K562 (cell line): ENCODE measurements around the gene MAP1LC3B. TPM values are rescaled to one million over a fixed set of nuclear protein-coding genes. Genes with fewer than 3 reads are reported as not detected.

Experiments used
- ATAC-seq: fragments of 200-7000 bp; cut with Tn5 transposase; 3 replicates; pipeline ENCODE4 v1.9.1; 2020; ENCODE audit warnings: moderate library complexity
- BruUV-seq: library from RNA; stranded (reverse); fragments of 400-500 nt; replicated peaks from 2 replicates; lab custom pipeline; 2021; lab: Mats Ljungman, UMichigan
- CTCF ChIA-PET: fragments of 300-600 bp; formaldehyde crosslinking; extraction: SDS; loops from one replicate; lab custom pipeline; 2021; ENCODE audit warnings: low intra/inter-chr PET ratio; lab: Yijun Ruan, JAX
- POLR2A ChIA-PET: fragments of 300-600, 350-650 bp; sonication (Branson Sonifier 250); formaldehyde crosslinking; extraction: SDS; loops from one replicate; lab custom pipeline; 2021; ENCODE audit warnings: antibody characterized with exemption, inconsistent platforms; lab: Yijun Ruan, JAX
- DNase-seq, 4 experiments: peaks; one replicate each; pipeline versions ENCODE4 v3.0.0 to v3.0.0-alpha.2; 2011 to 2018; ENCODE audit warnings: low spot score in 3 of 4, mixed read lengths in 3 of 4; ENCODE audit errors: extremely low read depth in 1 of 4
- FAIRE-seq: peaks from 2 replicates; lab custom pipeline; 2011; peaks lifted over from hg19 to GRCh38; lab: Jason Lieb, UNC
- H2AFZ ChIP-seq: 2 replicates; pipeline ENCODE4 v1.6.0; 2011; ENCODE audit warnings: low read depth, low read length, control low read depth, inconsistent platforms
- H3K27ac ChIP-seq: fragments of 200-600 bp; 3 replicates; pipeline ENCODE4 v1.8.0; 2011; ENCODE audit warnings: low read depth, mild to moderate bottlenecking, control low read depth, inconsistent platforms, low read length, moderate library complexity, mixed read lengths; ENCODE audit errors: extremely low read depth
- H3K27me3 ChIP-seq, 2 experiments: fragments of 300-600 bp in 1 of 2; 2 replicates in 1 of 2; 3 replicates in 1 of 2; pipeline versions ENCODE4 v1.6.0 to v1.8.0; 2011; ENCODE audit warnings: inconsistent platforms in 2 of 2, low read length in 2 of 2, mild to moderate bottlenecking in 1 of 2, mixed read lengths in 1 of 2, moderate library complexity in 1 of 2; ENCODE audit not compliant: control insufficient read depth in 2 of 2, insufficient read depth in 2 of 2
- H3K36me3 ChIP-seq: fragments of 300-600 bp; 3 replicates; pipeline ENCODE4 v1.8.0; 2011; ENCODE audit warnings: mild to moderate bottlenecking, low read length, inconsistent platforms; ENCODE audit not compliant: control insufficient read depth, insufficient read depth
- H3K4me1 ChIP-seq, 2 experiments: fragments of 200-600 bp in 1 of 2; replicated peaks in 1 of 2; 2 replicates in 1 of 2; 3 replicates in 1 of 2; pipeline versions ENCODE4 v1.5.1 to v1.8.0; 2011; ENCODE audit warnings: inconsistent platforms in 2 of 2, low read length in 2 of 2, mild to moderate bottlenecking in 1 of 2, mixed read lengths in 1 of 2, moderate library complexity in 1 of 2; ENCODE audit not compliant: control insufficient read depth in 2 of 2, insufficient read depth in 2 of 2
- H3K4me2 ChIP-seq: 2 replicates; pipeline ENCODE4 v1.6.1; 2011; ENCODE audit warnings: low read length, control low read depth, inconsistent platforms, mixed read lengths; ENCODE audit not compliant: insufficient read depth
- H3K4me3 ChIP-seq: fragments of 200-600 bp; sonication (generic), shearing (Covaris generic); 2 replicates; pipeline ENCODE4 v1.5.1; 2016; ENCODE audit warnings: control low read depth, inconsistent platforms
- H3K79me2 ChIP-seq: fragments of 200-600 bp; 3 replicates; pipeline ENCODE4 v1.8.0; 2011; ENCODE audit warnings: low read length, inconsistent platforms; ENCODE audit not compliant: control insufficient read depth, insufficient read depth
- H3K9ac ChIP-seq, 2 experiments: 2 replicates each; pipeline versions ENCODE4 v1.6.0 to v1.6.1; 2011; ENCODE audit warnings: low read depth in 2 of 2, low read length in 2 of 2, control low read depth in 1 of 2, inconsistent platforms in 1 of 2, mild to moderate bottlenecking in 1 of 2, mixed read lengths in 1 of 2; ENCODE audit not compliant: insufficient read depth in 1 of 2
- H3K9me1 ChIP-seq: one replicate; pipeline ENCODE4 v1.6.0; 2011; ENCODE audit warnings: inconsistent platforms, mild to moderate bottlenecking, low read length, moderate library complexity; ENCODE audit not compliant: control insufficient read depth, insufficient read depth
- H3K9me3 ChIP-seq: replicated peaks from 2 replicates; pipeline ENCODE4 v1.5.1; 2011; ENCODE audit warnings: low read depth, low read length, inconsistent platforms; ENCODE audit not compliant: control insufficient read depth, insufficient read depth
- H4K20me1 ChIP-seq: replicated peaks from 2 replicates; pipeline ENCODE4 v1.6.1; 2011; ENCODE audit warnings: low read length, inconsistent platforms, mixed read lengths; ENCODE audit not compliant: control insufficient read depth, insufficient read depth
- CEBPB ChIP-seq: fragments of 450-650 bp; IDR thresholded peaks from 2 replicates; pipeline ENCODE4 v1.6.1; 2016; ENCODE audit warnings: missing genetic modification characterization, missing compliant biosample characterization
- DACH1 ChIP-seq: fragments of 450-650 bp; IDR thresholded peaks from 2 replicates; pipeline ENCODE4 v1.6.1; 2018; ENCODE audit not compliant: partially characterized antibody
- FUS ChIP-seq: fragments of 200-400 bp; formaldehyde crosslinking; optimal IDR thresholded peaks from 2 replicates; pipeline ENCODE3; 2017; ENCODE audit warnings: low read depth, low read length
- RBM25 ChIP-seq: fragments of 200-400 bp; formaldehyde crosslinking; IDR thresholded peaks from 2 replicates; pipeline ENCODE4 v1.6.1; 2018; ENCODE audit warnings: low read length, low read depth, moderate library complexity; ENCODE audit not compliant: severe bottlenecking
- SMAD4 ChIP-seq: fragments of 250-450 bp; sonication (Bioruptor Pico); conservative IDR thresholded peaks from 2 replicates; pipeline ENCODE4 v1.8.0; 2021; ENCODE audit warnings: inconsistent platforms, mild to moderate bottlenecking, moderate library complexity
- TRIM24 ChIP-seq, 2 experiments: fragments of 450-650 bp; IDR thresholded peaks; 2 replicates each; pipeline ENCODE4 v1.6.1; 2016
- ZSCAN29 ChIP-seq: fragments of 450-650 bp; IDR thresholded peaks from 2 replicates; pipeline ENCODE4 v1.6.1; 2017
- WGBS: fragments of 100-300 bp; shearing (Covaris generic); methylation state at CpG from one replicate; pipeline ENCODE4 v1.1.6; 2016; ENCODE audit warnings: low coverage, mixed read lengths; ENCODE audit not compliant: insufficient coverage; ENCODE audit errors: missing lambda C conversion rate; 5-methylcytosine and 5-hydroxymethylcytosine counted together
- in situ Hi-C: fragments of 300-500 bp; cut with MboI; formaldehyde crosslinking; loops from 4 replicates; pipeline ENCODE4 v1.15.0; 2018; ENCODE audit warnings: inconsistent platforms, mixed read lengths
- intact Hi-C: fragments of 100-400 bp; cut with micrococcal nuclease; formaldehyde crosslinking; loops from 2 replicates; pipeline ENCODE4 v1.14.2; 2022
- polyA plus RNA-seq, 8 experiments: library from polyadenylated mRNA; depleted of rRNA in 4 of 8; stranded (reverse) in 5 of 8; unstranded in 3 of 8; fragments of >200 nt; fragmentation: Nextera tagmentation in 2 of 8; fragmentation: Illumina TruSeq in 1 of 8; extraction: Ambion mirVana in 2 of 8; extraction: Trizol in 1 of 8; gene quantifications; 2 replicates each; pipeline versions ENCODE4 v1.2.1 to v1.2.3, GENCODE V29; 2011 to 2014; ENCODE audit warnings: inconsistent platforms in 1 of 8, missing spikeins in 1 of 8
- total RNA-seq, 7 experiments: library from RNA; depleted of rRNA in 6 of 7; stranded (reverse); fragments of >200 nt in 6 of 7; fragmentation: Illumina TruSeq in 2 of 7; extraction: Trizol in 2 of 7; gene quantifications; 2 replicates each; pipeline versions ENCODE4 v1.2.1 to v1.2.3, GENCODE V29; 2011 to 2021; ENCODE audit warnings: low replicate concordance in 1 of 7
- TF ChIP-seq, protein P1 (sequence below): fragments of 200-800 bp; sonication (Bioruptor generic); IDR thresholded peaks from 2 replicates; pipeline ENCODE4 v1.6.1; 2016; ENCODE audit warnings: missing genetic modification characterization, missing compliant biosample characterization
- TF ChIP-seq, protein P2 (sequence below): IDR thresholded peaks from 2 replicates; pipeline ENCODE4 v1.6.1; 2011; ENCODE audit warnings: borderline replicate concordance, low read depth, mild to moderate bottlenecking, moderate library complexity, low read length; ENCODE audit not compliant: insufficient read depth, poor library complexity, severe bottlenecking
- TF ChIP-seq, protein P3 (sequence below): fragments of 450-650 bp; formaldehyde crosslinking; IDR thresholded peaks from 2 replicates; pipeline ENCODE4 v1.4.0; 2020; ENCODE audit warnings: mild to moderate bottlenecking, moderate library complexity

Gene MAP1LC3B
- total and polyA plus RNA-seq, 9 of the 15 experiments (the other 6 are each of a cell fraction or from before 2014, with no cell fraction given) = 16.0 to 81.5 (median 36.7) TPM

DNA sequence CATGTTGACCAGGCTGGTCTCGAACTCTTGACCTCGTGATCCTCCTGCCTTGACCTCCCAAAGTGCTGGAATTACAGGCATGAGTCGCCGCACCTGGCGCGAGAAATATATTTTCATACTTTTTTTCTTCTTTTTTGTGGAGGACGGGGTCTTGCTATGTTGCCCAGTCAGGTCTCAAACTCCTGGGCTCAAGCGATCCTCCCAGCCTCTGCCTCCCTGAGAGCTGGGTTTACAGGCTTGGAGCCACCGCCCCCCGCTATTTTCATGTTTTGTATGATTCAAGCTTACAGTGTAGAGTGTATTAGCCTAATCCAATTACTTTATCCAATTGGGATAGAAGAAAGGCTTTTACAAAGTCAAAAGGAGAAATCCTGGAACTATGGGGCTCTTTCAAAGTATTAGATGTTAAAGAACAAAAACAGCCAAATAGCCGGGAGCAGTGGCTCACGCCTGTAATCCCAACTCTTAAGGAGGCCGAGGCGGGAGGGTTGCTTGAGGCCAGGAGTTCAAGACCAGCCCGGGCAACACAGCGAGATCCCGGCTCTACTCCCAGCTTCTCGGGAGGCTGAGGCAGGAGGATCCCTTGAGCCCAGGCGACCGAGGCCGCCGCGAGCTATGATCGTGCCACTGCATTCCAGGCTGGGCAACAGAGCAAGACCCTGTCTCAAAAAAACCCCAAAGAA, 1.4 kb upstream of the MAP1LC3B start (continued):
- TF ChIP-seq, protein P1, sequence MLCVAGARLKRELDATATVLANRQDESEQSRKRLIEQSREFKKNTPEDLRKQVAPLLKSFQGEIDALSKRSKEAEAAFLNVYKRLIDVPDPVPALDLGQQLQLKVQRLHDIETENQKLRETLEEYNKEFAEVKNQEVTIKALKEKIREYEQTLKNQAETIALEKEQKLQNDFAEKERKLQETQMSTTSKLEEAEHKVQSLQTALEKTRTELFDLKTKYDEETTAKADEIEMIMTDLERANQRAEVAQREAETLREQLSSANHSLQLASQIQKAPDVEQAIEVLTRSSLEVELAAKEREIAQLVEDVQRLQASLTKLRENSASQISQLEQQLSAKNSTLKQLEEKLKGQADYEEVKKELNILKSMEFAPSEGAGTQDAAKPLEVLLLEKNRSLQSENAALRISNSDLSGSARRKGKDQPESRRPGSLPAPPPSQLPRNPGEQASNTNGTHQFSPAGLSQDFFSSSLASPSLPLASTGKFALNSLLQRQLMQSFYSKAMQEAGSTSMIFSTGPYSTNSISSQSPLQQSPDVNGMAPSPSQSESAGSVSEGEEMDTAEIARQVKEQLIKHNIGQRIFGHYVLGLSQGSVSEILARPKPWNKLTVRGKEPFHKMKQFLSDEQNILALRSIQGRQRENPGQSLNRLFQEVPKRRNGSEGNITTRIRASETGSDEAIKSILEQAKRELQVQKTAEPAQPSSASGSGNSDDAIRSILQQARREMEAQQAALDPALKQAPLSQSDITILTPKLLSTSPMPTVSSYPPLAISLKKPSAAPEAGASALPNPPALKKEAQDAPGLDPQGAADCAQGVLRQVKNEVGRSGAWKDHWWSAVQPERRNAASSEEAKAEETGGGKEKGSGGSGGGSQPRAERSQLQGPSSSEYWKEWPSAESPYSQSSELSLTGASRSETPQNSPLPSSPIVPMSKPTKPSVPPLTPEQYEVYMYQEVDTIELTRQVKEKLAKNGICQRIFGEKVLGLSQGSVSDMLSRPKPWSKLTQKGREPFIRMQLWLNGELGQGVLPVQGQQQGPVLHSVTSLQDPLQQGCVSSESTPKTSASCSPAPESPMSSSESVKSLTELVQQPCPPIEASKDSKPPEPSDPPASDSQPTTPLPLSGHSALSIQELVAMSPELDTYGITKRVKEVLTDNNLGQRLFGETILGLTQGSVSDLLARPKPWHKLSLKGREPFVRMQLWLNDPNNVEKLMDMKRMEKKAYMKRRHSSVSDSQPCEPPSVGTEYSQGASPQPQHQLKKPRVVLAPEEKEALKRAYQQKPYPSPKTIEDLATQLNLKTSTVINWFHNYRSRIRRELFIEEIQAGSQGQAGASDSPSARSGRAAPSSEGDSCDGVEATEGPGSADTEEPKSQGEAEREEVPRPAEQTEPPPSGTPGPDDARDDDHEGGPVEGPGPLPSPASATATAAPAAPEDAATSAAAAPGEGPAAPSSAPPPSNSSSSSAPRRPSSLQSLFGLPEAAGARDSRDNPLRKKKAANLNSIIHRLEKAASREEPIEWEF (CRISPR knock-in tag) = no peak
- TF ChIP-seq RBM25 (peak; percentile 33), TRIM24 (IDR thresholded peaks at IDR 0.05) (no peak)

DNA sequence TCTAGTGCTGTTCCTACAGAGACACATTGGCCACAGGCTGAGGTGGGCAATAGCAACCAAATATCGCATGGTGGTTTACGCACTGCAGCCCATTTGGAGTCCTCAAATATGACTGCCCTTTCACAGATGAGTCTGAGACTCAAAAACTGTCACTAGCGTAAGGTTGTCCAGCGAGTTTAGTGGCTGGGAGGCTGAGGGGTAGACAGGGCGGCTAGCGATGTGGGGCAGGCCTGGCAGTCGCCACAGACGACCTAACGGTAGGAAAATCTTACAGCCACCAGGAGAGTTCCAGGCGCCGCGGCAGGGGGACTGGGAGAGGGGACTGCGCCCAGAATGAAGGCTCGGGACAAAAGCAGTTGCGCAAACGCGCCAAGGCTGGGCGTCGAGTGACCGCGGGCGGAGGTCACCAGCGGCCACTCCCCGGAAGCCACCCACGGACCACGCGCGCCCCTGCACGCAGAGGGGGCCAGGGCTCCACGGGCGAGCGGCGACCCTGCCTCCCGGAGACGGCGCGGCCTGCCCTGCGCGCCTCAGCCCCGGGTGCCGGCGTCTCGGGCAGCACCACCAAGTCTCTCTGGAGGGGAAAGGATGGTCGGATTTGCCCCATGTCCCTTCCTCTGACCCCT, 699 bp upstream of the MAP1LC3B start:
- TSS peak; percentile 94 for BruUV-seq
- 6% methylated on average over 39 of the region's 44 CpGs for WGBS
- Histone ChIP-seq H3K4me3 (peak overlapping the region; percentile 89), H3K9me3 (no peaks in the 10 kb centered on the region), H3K36me3 (peaks cover 17% of the 10 kb centered on the region), H3K4me1 (peaks cover 26 to 38% of the 10 kb centered on the region in 2 experiments), H3K27ac (peak overlapping the region; percentile 94), H3K27me3 (no peaks in the 10 kb centered on the region), H3K9ac (peak overlapping the region; percentile 93 to 94), H2AFZ (peak overlapping the region; percentile 65), H3K4me2 (peak overlapping the region; percentile 83), H3K79me2 (peaks cover 48% of the 10 kb centered on the region), H3K9me1 (no peaks in the 10 kb centered on the region), H4K20me1 (peaks cover 27% of the 10 kb centered on the region)
- ATAC-seq = peak; percentile 25
- no peak for FAIRE-seq
- CTCF ChIA-PET = no interaction called here
- POLR2A ChIA-PET = no interaction called here
- DNase-seq = peak in 2 of 4 experiments; percentile 56 to 74
- intact Hi-C loops (loop anchor here (5.0 kb wide), 2 partner anchors 101 to 246 kb away; partner anchors contain the start of gene ZCCHC14), in situ Hi-C loops (no loop called here)
- peak; percentile 98 for TF ChIP-seq CEBPB (tag)
- TF ChIP-seq, protein P2, sequence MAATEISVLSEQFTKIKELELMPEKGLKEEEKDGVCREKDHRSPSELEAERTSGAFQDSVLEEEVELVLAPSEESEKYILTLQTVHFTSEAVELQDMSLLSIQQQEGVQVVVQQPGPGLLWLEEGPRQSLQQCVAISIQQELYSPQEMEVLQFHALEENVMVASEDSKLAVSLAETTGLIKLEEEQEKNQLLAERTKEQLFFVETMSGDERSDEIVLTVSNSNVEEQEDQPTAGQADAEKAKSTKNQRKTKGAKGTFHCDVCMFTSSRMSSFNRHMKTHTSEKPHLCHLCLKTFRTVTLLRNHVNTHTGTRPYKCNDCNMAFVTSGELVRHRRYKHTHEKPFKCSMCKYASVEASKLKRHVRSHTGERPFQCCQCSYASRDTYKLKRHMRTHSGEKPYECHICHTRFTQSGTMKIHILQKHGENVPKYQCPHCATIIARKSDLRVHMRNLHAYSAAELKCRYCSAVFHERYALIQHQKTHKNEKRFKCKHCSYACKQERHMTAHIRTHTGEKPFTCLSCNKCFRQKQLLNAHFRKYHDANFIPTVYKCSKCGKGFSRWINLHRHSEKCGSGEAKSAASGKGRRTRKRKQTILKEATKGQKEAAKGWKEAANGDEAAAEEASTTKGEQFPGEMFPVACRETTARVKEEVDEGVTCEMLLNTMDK = no peak
- no peak for TF ChIP-seq DACH1
- TF ChIP-seq ZSCAN29 = peak; percentile 62; the same call in 1 of the 2 replicates
- TF ChIP-seq SMAD4 = peak; percentile 90
- TF ChIP-seq FUS = peak; percentile 4
- TF ChIP-seq, protein P3, sequence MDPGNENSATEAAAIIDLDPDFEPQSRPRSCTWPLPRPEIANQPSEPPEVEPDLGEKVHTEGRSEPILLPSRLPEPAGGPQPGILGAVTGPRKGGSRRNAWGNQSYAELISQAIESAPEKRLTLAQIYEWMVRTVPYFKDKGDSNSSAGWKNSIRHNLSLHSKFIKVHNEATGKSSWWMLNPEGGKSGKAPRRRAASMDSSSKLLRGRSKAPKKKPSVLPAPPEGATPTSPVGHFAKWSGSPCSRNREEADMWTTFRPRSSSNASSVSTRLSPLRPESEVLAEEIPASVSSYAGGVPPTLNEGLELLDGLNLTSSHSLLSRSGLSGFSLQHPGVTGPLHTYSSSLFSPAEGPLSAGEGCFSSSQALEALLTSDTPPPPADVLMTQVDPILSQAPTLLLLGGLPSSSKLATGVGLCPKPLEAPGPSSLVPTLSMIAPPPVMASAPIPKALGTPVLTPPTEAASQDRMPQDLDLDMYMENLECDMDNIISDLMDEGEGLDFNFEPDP (CRISPR knock-in tag) = 0 out of 2 replicates have a peak, but pooled peaks have one; percentile 35
